Tibial nerve (tissue), 4 donors: ENCODE results near the gene OSTF1. TPM values are rescaled to one million over a fixed set of nuclear protein-coding genes. Genes with fewer than 3 reads are reported as not detected.

Experiments
- DNase-seq, 2 donors: peaks; one replicate each; pipeline ENCODE4 v3.0.0-alpha.2; 2019; ENCODE audit warnings: low spot score in 2 of 2
- H3K27ac ChIP-seq, 4 donors: fragments of 200-600 bp; sonication (generic) in 3 of 4; one replicate each; pipeline ENCODE4 v1.5.1; 2017 to 2019; ENCODE audit warnings: mild to moderate bottlenecking in 1 of 4
- H3K27me3 ChIP-seq, 2 donors: fragments of 200-600 bp; sonication (generic) in 1 of 2; one replicate each; pipeline versions ENCODE4 v1.5.1 to v1.6.0; 2017 to 2019
- H3K36me3 ChIP-seq, 3 donors: fragments of 200-600 bp; sonication (generic); one replicate each; pipeline ENCODE4 v1.5.1; 2018 to 2019
- H3K4me1 ChIP-seq, 4 donors: fragments of 200-600 bp; sonication (generic) in 3 of 4; one replicate each; pipeline ENCODE4 v1.5.1; 2017 to 2019
- H3K4me3 ChIP-seq, 4 donors: fragments of 200-600 bp; sonication (generic) in 3 of 4; one replicate each; pipeline ENCODE4 v1.5.1; 2017 to 2019; ENCODE audit warnings: mild to moderate bottlenecking in 1 of 4, moderate library complexity in 1 of 4
- H3K9me3 ChIP-seq, 4 donors: fragments of 200-600 bp; sonication (generic) in 3 of 4; one replicate each; pipeline ENCODE4 v1.5.1; 2017 to 2019
- CTCF ChIP-seq, 5 experiments: fragments of 200-600 bp in 3 of 5; fragments of 450-650 bp in 2 of 5; sonication (generic) in 3 of 5; IDR thresholded peaks; one replicate each; pipeline ENCODE4 v1.5.1; 2016 to 2019; ENCODE audit warnings: antibody characterized with exemption in 5 of 5, mild to moderate bottlenecking in 3 of 5, moderate library complexity in 2 of 5
- EP300 ChIP-seq, 2 donors: sonication (generic); formaldehyde crosslinking; IDR thresholded peaks; one replicate each; pipeline ENCODE4 v1.6.1; 2017; ENCODE audit warnings: antibody characterized with exemption in 2 of 2, mild to moderate bottlenecking in 1 of 2
- POLR2A ChIP-seq, 2 donors: fragments of 450-650 bp; IDR thresholded peaks; one replicate each; pipeline ENCODE4 v1.6.1; 2017; ENCODE audit warnings: antibody characterized with exemption in 2 of 2, mild to moderate bottlenecking in 2 of 2, moderate library complexity in 2 of 2
- WGBS, 2 donors: methylation state at CpG; one replicate each; pipeline ENCODE4 v1.1.5; 2018; 5-methylcytosine and 5-hydroxymethylcytosine counted together
- total RNA-seq, 4 donors: library from RNA; depleted of rRNA; stranded (reverse); fragments of >200 nt; gene quantifications; one replicate each; pipeline ENCODE4 v1.1.0, GENCODE V29; 2016

Gene OSTF1
- total RNA-seq, 4 donors from 2014 or later: 20.7 to 34.5 (median 24.8) TPM

GRCh38 chr9:75130172-75130571, 41.9 kb downstream of the OSTF1 start:
- no peaks in the 10 kb centered on the region for H3K9me3 ChIP-seq
- TF ChIP-seq EP300 (IDR thresholded peaks at IDR 0.05) (no peak), CTCF (IDR thresholded peaks at IDR 0.05) (no peak), POLR2A (IDR thresholded peaks at IDR 0.05) (no peak)
- peaks cover 0 to 33% (median 6%) of the 10 kb centered on the region in 3 donors for H3K36me3 ChIP-seq
- H3K27me3 ChIP-seq: no peaks in the 10 kb centered on the region
- peaks cover 0 to under 1% (median 0%) of the 10 kb centered on the region in 4 donors for H3K4me1 ChIP-seq
- no peak overlapping the region for H3K4me3 ChIP-seq
- no peak for DNase-seq
- WGBS, 2 donors: 97 to 98% methylated on average over 5 of the region's 5 CpGs
- H3K27ac ChIP-seq: no peak overlapping the region

DNA sequence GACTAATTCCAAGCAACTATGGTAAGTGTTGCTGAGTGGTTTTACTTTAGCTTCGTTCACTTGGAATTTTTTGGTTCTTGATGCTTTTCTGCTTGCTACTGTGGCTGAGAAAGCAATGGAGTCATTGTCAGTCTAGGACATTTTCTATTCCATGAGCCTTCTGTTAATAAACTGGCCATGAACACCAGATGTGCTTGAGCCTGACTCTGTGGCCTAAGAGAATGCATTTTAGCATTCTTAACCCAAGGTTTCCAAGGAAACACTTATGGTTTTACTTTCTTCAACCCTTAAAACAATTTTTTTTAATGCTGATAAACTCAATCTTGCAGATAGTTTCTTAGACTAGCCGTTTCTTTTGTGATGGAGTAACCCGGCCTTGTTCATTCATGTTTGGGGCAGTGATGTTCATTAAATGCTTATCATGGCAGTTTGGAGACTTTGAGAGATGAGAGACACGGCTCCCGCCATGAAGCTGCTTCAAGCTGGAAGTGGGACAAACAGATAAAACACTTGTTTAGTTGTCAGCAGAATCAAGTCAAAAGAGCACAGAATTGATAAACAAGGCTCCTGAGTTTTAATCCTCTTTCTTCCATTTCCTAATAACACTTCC, 42.4 kb downstream of the OSTF1 start:
- Histone ChIP-seq H3K27ac (no peak overlapping the region), H3K36me3 (peaks cover 0 to 39% (median 6%) of the 10 kb centered on the region in 3 donors), H3K4me1 (no peaks in the 10 kb centered on the region), H3K27me3 (no peaks in the 10 kb centered on the region), H3K9me3 (no peaks in the 10 kb centered on the region), H3K4me3 (no peak overlapping the region)
- DNase-seq: no peak
- no peak for TF ChIP-seq EP300 (IDR thresholded peaks at IDR 0.05)
- no peak for TF ChIP-seq POLR2A (IDR thresholded peaks at IDR 0.05)
- no peak for TF ChIP-seq CTCF (IDR thresholded peaks at IDR 0.05)
- WGBS, 2 donors: 57 to 62% methylated on average over 5 of the region's 5 CpGs

GRCh38 chr9:75131700-75132099, 43.4 kb downstream of the OSTF1 start:
- Histone ChIP-seq H3K4me1 (no peaks in the 10 kb centered on the region), H3K9me3 (no peaks in the 10 kb centered on the region), H3K27ac (no peak overlapping the region), H3K4me3 (no peak overlapping the region), H3K27me3 (no peaks in the 10 kb centered on the region), H3K36me3 (peaks cover 0 to 49% (median 6%) of the 10 kb centered on the region in 3 donors)
- WGBS, 2 donors: 91 to 96% methylated on average over 3 of the region's 3 CpGs
- TF ChIP-seq EP300 (IDR thresholded peaks at IDR 0.05): no peak
- no peak for TF ChIP-seq CTCF (IDR thresholded peaks at IDR 0.05)
- TF ChIP-seq POLR2A (IDR thresholded peaks at IDR 0.05): no peak
- DNase-seq: no peak

DNA sequence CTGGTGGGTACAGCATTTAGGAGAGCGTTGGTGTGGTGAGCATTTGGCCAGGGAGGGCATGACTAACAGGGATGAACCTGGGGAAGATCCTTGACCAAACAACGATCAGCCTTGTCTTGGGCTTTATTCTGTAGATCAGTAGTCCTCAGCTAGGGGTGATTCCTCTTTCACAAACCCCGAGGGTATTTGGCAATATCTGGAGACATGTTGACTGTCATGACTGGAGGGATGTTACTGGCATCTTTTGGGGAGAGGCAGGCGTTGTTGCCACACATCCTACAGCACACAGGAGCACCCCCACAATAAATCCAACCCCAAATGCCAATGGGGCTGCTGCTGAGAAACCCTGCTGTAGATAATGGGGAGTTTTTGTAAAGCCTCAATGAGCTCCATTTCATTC, 43.9 kb downstream of the OSTF1 start:
- Histone ChIP-seq H3K4me1 (no peaks in the 10 kb centered on the region), H3K9me3 (no peaks in the 10 kb centered on the region), H3K27ac (no peak overlapping the region), H3K4me3 (no peak overlapping the region), H3K36me3 (peaks cover 0 to 54% (median 6%) of the 10 kb centered on the region in 3 donors), H3K27me3 (no peaks in the 10 kb centered on the region)
- TF ChIP-seq EP300 (IDR thresholded peaks at IDR 0.05): no peak
- no peak for TF ChIP-seq CTCF (IDR thresholded peaks at IDR 0.05)
- no peak for TF ChIP-seq POLR2A (IDR thresholded peaks at IDR 0.05)
- WGBS, 2 donors: 89 to 90% methylated on average over 4 of the region's 4 CpGs
- no peak for DNase-seq

GRCh38 chr9:75133396-75133795, 45.1 kb downstream of the OSTF1 start:
- 78 to 88% methylated on average over 3 of the region's 3 CpGs for WGBS, 2 donors
- Histone ChIP-seq H3K4me3 (no peak overlapping the region), H3K36me3 (peaks cover 0 to 66% (median 6%) of the 10 kb centered on the region in 3 donors), H3K27ac (no peak overlapping the region), H3K27me3 (no peaks in the 10 kb centered on the region), H3K9me3 (no peaks in the 10 kb centered on the region), H3K4me1 (no peaks in the 10 kb centered on the region)
- TF ChIP-seq EP300 (IDR thresholded peaks at IDR 0.05) (no peak), POLR2A (IDR thresholded peaks at IDR 0.05) (no peak), CTCF (IDR thresholded peaks at IDR 0.05) (no peak)
- DNase-seq: no peak
